K562 (cell line): ENCODE measurements around the gene CDC20B. TPM values are rescaled to one million over a fixed set of nuclear protein-coding genes. Genes with fewer than 3 reads are reported as not detected.

ENCODE experiments used
- ATAC-seq: fragments of 200-7000 bp; cut with Tn5 transposase; 3 replicates; pipeline ENCODE4 v1.9.1; 2020; ENCODE audit warnings: moderate library complexity
- BruUV-seq: library from RNA; stranded (reverse); fragments of 400-500 nt; replicated peaks from 2 replicates; lab custom pipeline; 2021; lab: Mats Ljungman, UMichigan
- CTCF ChIA-PET: fragments of 300-600 bp; formaldehyde crosslinking; extraction: SDS; loops from one replicate; lab custom pipeline; 2021; ENCODE audit warnings: low intra/inter-chr PET ratio; lab: Yijun Ruan, JAX
- POLR2A ChIA-PET: fragments of 300-600, 350-650 bp; sonication (Branson Sonifier 250); formaldehyde crosslinking; extraction: SDS; loops from one replicate; lab custom pipeline; 2021; ENCODE audit warnings: antibody characterized with exemption, inconsistent platforms; lab: Yijun Ruan, JAX
- DNase-seq, 4 experiments: peaks; one replicate each; pipeline versions ENCODE4 v3.0.0 to v3.0.0-alpha.2; 2011 to 2018; ENCODE audit warnings: low spot score in 3 of 4, mixed read lengths in 3 of 4; ENCODE audit errors: extremely low read depth in 1 of 4
- FAIRE-seq: peaks from 2 replicates; lab custom pipeline; 2011; peaks lifted over from hg19 to GRCh38; lab: Jason Lieb, UNC
- H2AFZ ChIP-seq: 2 replicates; pipeline ENCODE4 v1.6.0; 2011; ENCODE audit warnings: low read depth, low read length, control low read depth, inconsistent platforms
- H3K27ac ChIP-seq: fragments of 200-600 bp; 3 replicates; pipeline ENCODE4 v1.8.0; 2011; ENCODE audit warnings: low read depth, mild to moderate bottlenecking, control low read depth, inconsistent platforms, low read length, moderate library complexity, mixed read lengths; ENCODE audit errors: extremely low read depth
- H3K27me3 ChIP-seq, 2 experiments: fragments of 300-600 bp in 1 of 2; 2 replicates in 1 of 2; 3 replicates in 1 of 2; pipeline versions ENCODE4 v1.6.0 to v1.8.0; 2011; ENCODE audit warnings: inconsistent platforms in 2 of 2, low read length in 2 of 2, mild to moderate bottlenecking in 1 of 2, mixed read lengths in 1 of 2, moderate library complexity in 1 of 2; ENCODE audit not compliant: control insufficient read depth in 2 of 2, insufficient read depth in 2 of 2
- H3K36me3 ChIP-seq: fragments of 300-600 bp; 3 replicates; pipeline ENCODE4 v1.8.0; 2011; ENCODE audit warnings: mild to moderate bottlenecking, low read length, inconsistent platforms; ENCODE audit not compliant: control insufficient read depth, insufficient read depth
- H3K4me1 ChIP-seq, 2 experiments: fragments of 200-600 bp in 1 of 2; replicated peaks in 1 of 2; 2 replicates in 1 of 2; 3 replicates in 1 of 2; pipeline versions ENCODE4 v1.5.1 to v1.8.0; 2011; ENCODE audit warnings: inconsistent platforms in 2 of 2, low read length in 2 of 2, mild to moderate bottlenecking in 1 of 2, mixed read lengths in 1 of 2, moderate library complexity in 1 of 2; ENCODE audit not compliant: control insufficient read depth in 2 of 2, insufficient read depth in 2 of 2
- H3K4me2 ChIP-seq: 2 replicates; pipeline ENCODE4 v1.6.1; 2011; ENCODE audit warnings: low read length, control low read depth, inconsistent platforms, mixed read lengths; ENCODE audit not compliant: insufficient read depth
- H3K4me3 ChIP-seq: fragments of 200-600 bp; sonication (generic), shearing (Covaris generic); 2 replicates; pipeline ENCODE4 v1.5.1; 2016; ENCODE audit warnings: control low read depth, inconsistent platforms
- H3K79me2 ChIP-seq: fragments of 200-600 bp; 3 replicates; pipeline ENCODE4 v1.8.0; 2011; ENCODE audit warnings: low read length, inconsistent platforms; ENCODE audit not compliant: control insufficient read depth, insufficient read depth
- H3K9ac ChIP-seq, 2 experiments: 2 replicates each; pipeline versions ENCODE4 v1.6.0 to v1.6.1; 2011; ENCODE audit warnings: low read depth in 2 of 2, low read length in 2 of 2, control low read depth in 1 of 2, inconsistent platforms in 1 of 2, mild to moderate bottlenecking in 1 of 2, mixed read lengths in 1 of 2; ENCODE audit not compliant: insufficient read depth in 1 of 2
- H3K9me1 ChIP-seq: one replicate; pipeline ENCODE4 v1.6.0; 2011; ENCODE audit warnings: inconsistent platforms, mild to moderate bottlenecking, low read length, moderate library complexity; ENCODE audit not compliant: control insufficient read depth, insufficient read depth
- H3K9me3 ChIP-seq: replicated peaks from 2 replicates; pipeline ENCODE4 v1.5.1; 2011; ENCODE audit warnings: low read depth, low read length, inconsistent platforms; ENCODE audit not compliant: control insufficient read depth, insufficient read depth
- H4K20me1 ChIP-seq: replicated peaks from 2 replicates; pipeline ENCODE4 v1.6.1; 2011; ENCODE audit warnings: low read length, inconsistent platforms, mixed read lengths; ENCODE audit not compliant: control insufficient read depth, insufficient read depth
- CBX5 ChIP-seq: IDR thresholded peaks from 2 replicates; pipeline ENCODE4 v1.6.1; 2014; ENCODE audit warnings: low read depth, borderline replicate concordance
- GABPB2 ChIP-seq: fragments of 250-450 bp; sonication (Bioruptor Pico); conservative IDR thresholded peaks from 2 replicates; pipeline ENCODE4 v1.5.1; 2021; ENCODE audit warnings: mild to moderate bottlenecking
- GATAD2B ChIP-seq: fragments of 450-650 bp; IDR thresholded peaks from 2 replicates; pipeline ENCODE4 v1.6.1; 2017; ENCODE audit warnings: mild to moderate bottlenecking, borderline replicate concordance
- HNRNPH1 ChIP-seq: fragments of 200-400 bp; formaldehyde crosslinking; optimal IDR thresholded peaks from 2 replicates; pipeline ENCODE3; 2017; ENCODE audit warnings: low read depth, mild to moderate bottlenecking, low read length, moderate library complexity
- KHSRP ChIP-seq: fragments of 450-650 bp; IDR thresholded peaks from 2 replicates; pipeline ENCODE4 v1.6.1; 2017
- RBBP5 ChIP-seq: fragments of 200-600 bp; sonication (generic); IDR thresholded peaks from 2 replicates; pipeline ENCODE4 v1.6.1; 2012; ENCODE audit warnings: borderline replicate concordance, mild to moderate bottlenecking, low read length, control low read depth, inconsistent platforms; ENCODE audit not compliant: insufficient read depth, poor library complexity, severe bottlenecking
- RNF219 ChIP-seq: fragments of 250-450 bp; sonication (Bioruptor Pico); IDR thresholded peaks from 2 replicates; pipeline ENCODE4 v1.5.0; 2022; ENCODE audit warnings: mild to moderate bottlenecking
- SPI1 ChIP-seq: IDR thresholded peaks from 2 replicates; pipeline ENCODE4 v1.6.1; 2011; ENCODE audit warnings: low read depth, low read length, control low read depth, borderline replicate concordance
- XRCC4 ChIP-seq: IDR thresholded peaks from one replicate; pipeline ENCODE4 v1.6.1; 2011; ENCODE audit not compliant: insufficient read depth, insufficient read length; ENCODE audit errors: extremely low read depth
- ZNF41 ChIP-seq: fragments of 250-450 bp; sonication (Bioruptor Pico); conservative IDR thresholded peaks from 2 replicates; pipeline ENCODE4 v1.4.0; 2020; ENCODE audit warnings: mild to moderate bottlenecking
- ZNF449 ChIP-seq: fragments of 250-450 bp; sonication (Bioruptor Pico); IDR thresholded peaks from 2 replicates; pipeline ENCODE4 v1.8.0; 2022; ENCODE audit warnings: moderate library complexity, mild to moderate bottlenecking, inconsistent platforms
- ZNF76 ChIP-seq: fragments of 250-450 bp; sonication (Bioruptor Pico); IDR thresholded peaks from 2 replicates; pipeline ENCODE4 v1.4.0; 2020; ENCODE audit warnings: mild to moderate bottlenecking, moderate library complexity, borderline replicate concordance
- WGBS: fragments of 100-300 bp; shearing (Covaris generic); methylation state at CpG from one replicate; pipeline ENCODE4 v1.1.6; 2016; ENCODE audit warnings: low coverage, mixed read lengths; ENCODE audit not compliant: insufficient coverage; ENCODE audit errors: missing lambda C conversion rate; 5-methylcytosine and 5-hydroxymethylcytosine counted together
- in situ Hi-C: fragments of 300-500 bp; cut with MboI; formaldehyde crosslinking; loops from 4 replicates; pipeline ENCODE4 v1.15.0; 2018; ENCODE audit warnings: inconsistent platforms, mixed read lengths
- intact Hi-C: fragments of 100-400 bp; cut with micrococcal nuclease; formaldehyde crosslinking; loops from 2 replicates; pipeline ENCODE4 v1.14.2; 2022
- polyA plus RNA-seq, 8 experiments: library from polyadenylated mRNA; depleted of rRNA in 4 of 8; stranded (reverse) in 5 of 8; unstranded in 3 of 8; fragments of >200 nt; fragmentation: Nextera tagmentation in 2 of 8; fragmentation: Illumina TruSeq in 1 of 8; extraction: Ambion mirVana in 2 of 8; extraction: Trizol in 1 of 8; gene quantifications; 2 replicates each; pipeline versions ENCODE4 v1.2.1 to v1.2.3, GENCODE V29; 2011 to 2014; ENCODE audit warnings: inconsistent platforms in 1 of 8, missing spikeins in 1 of 8
- total RNA-seq, 7 experiments: library from RNA; depleted of rRNA in 6 of 7; stranded (reverse); fragments of >200 nt in 6 of 7; fragmentation: Illumina TruSeq in 2 of 7; extraction: Trizol in 2 of 7; gene quantifications; 2 replicates each; pipeline versions ENCODE4 v1.2.1 to v1.2.3, GENCODE V29; 2011 to 2021; ENCODE audit warnings: low replicate concordance in 1 of 7

The CDC20B gene
- total and polyA plus RNA-seq, 9 of the 15 experiments (the other 6 are each of a cell fraction or from before 2014, with no cell fraction given): 0.04 TPM; not detected in 8

GRCh38 chr5:55102348-55102747 is 70.6 kb downstream of the CDC20B start, which contains the start of gene GZMA:
GZMA (plus strand) TSS chr5:55102646; CDS start chr5:55102683, 37 bp downstream.
- ChIA-PET CTCF (no interaction called here), POLR2A (no interaction called here)
- in situ Hi-C loops (no loop called here), intact Hi-C loops (no loop called here)
- H3K79me2 ChIP-seq: no peaks in the 10 kb centered on the region
- no peaks in the 10 kb centered on the region for H3K9me1 ChIP-seq
- H4K20me1 ChIP-seq: no peaks in the 10 kb centered on the region
- H3K4me1 ChIP-seq: no peaks in the 10 kb centered on the region
- no peaks in the 10 kb centered on the region for H3K9me3 ChIP-seq
- H3K9ac ChIP-seq: no peak within 1 kb of the TSS
- no peak within 1 kb of the TSS for H3K4me2 ChIP-seq
- no peaks in the 10 kb centered on the region for H3K36me3 ChIP-seq
- BruUV-seq: no TSS peak
- H3K4me3 ChIP-seq: no peak within 1 kb of the TSS
- no peak for ATAC-seq
- 0% methylated on average over 3 of the region's 3 CpGs for WGBS
- no peak for TF ChIP-seq KHSRP
- TF ChIP-seq HNRNPH1: no peak
- TF ChIP-seq RNF219 (CRISPR knock-in tag): no peak
- TF ChIP-seq CBX5: no peak
- TF ChIP-seq XRCC4: no peak
- TF ChIP-seq RBBP5: no peak
- no peak for TF ChIP-seq ZNF449 (CRISPR knock-in tag)
- TF ChIP-seq ZNF41 (CRISPR knock-in tag): no peak
- no peak for TF ChIP-seq ZNF76
- TF ChIP-seq GABPB2 (CRISPR knock-in tag): no peak
- no peak for TF ChIP-seq SPI1
- no peak for TF ChIP-seq GATAD2B
- no peaks in the 10 kb centered on the region for H3K27me3 ChIP-seq
- no peak for DNase-seq
- H2AFZ ChIP-seq: no peak within 1 kb of the TSS
- FAIRE-seq: no peak
- no peak within 1 kb of the TSS for H3K27ac ChIP-seq
